ENCODE data around the gene PEX3. TPM values are rescaled to one million over a fixed set of nuclear protein-coding genes. Genes with fewer than 3 reads are reported as not detected.
"Not testable (repeated sequence)": the region's sequence is repeated elsewhere in the genome, so short reads cannot be mapped to it uniquely, and the experiment has no call there.

Gene PEX3
- total RNA-seq, 1 donor from 2014 or later = 15.4 TPM

GRCh38 chr6:143506199-143506598 is 55.6 kb downstream of the PEX3 start:
- no peak for DNase-seq (ENCODE audit: low spot score)

- DNase-seq (ENCODE audit: low spot score) = no peak
Observed at GRCh38 chr6:143506620-143507019, 56.0 kb downstream of the PEX3 start.

- DNase-seq (ENCODE audit: low spot score) = no peak
Observed at GRCh38 chr6:143507358-143508145, 56.9 kb downstream of the PEX3 start.

- not testable (repeated sequence) for DNase-seq (ENCODE audit: low spot score)
Observed at GRCh38 chr6:143510326-143510725, 59.7 kb downstream of the PEX3 start.

- DNase-seq (ENCODE audit: low spot score) = peak; percentile 98
Observed at GRCh38 chr6:143510991-143511891, 60.6 kb downstream of the PEX3 start, which contains the start of gene FUCA2. Gene FUCA2 (minus strand): TSS chr6:143511720. CDS start chr6:143511634, 86 bp downstream.

GRCh38 chr6:143513410-143513809 is 62.8 kb downstream of the PEX3 start:
- DNase-seq (ENCODE audit: low spot score) = no peak

GRCh38 chr6:143515061-143515760 is 64.6 kb downstream of the PEX3 start:
- DNase-seq (ENCODE audit: low spot score) = no peak

GRCh38 chr6:143515766-143516355 is 65.3 kb downstream of the PEX3 start:
- DNase-seq (ENCODE audit: low spot score) = no peak

GRCh38 chr6:143516690-143517446 is 66.3 kb downstream of the PEX3 start:
- no peak for DNase-seq (ENCODE audit: low spot score)

GRCh38 chr6:143517447-143517773 is 66.8 kb downstream of the PEX3 start:
- DNase-seq (ENCODE audit: low spot score) = no peak

GRCh38 chr6:143522039-143522600 is 71.5 kb downstream of the PEX3 start:
- no peak for DNase-seq (ENCODE audit: low spot score)

- DNase-seq (ENCODE audit: low spot score) = no peak
Observed at GRCh38 chr6:143525356-143525755, 74.8 kb downstream of the PEX3 start.

- DNase-seq (ENCODE audit: low spot score) = no peak
Observed at GRCh38 chr6:143527677-143528076, 77.1 kb downstream of the PEX3 start.

- no peak for DNase-seq (ENCODE audit: low spot score)
Observed at GRCh38 chr6:143528164-143528811, 77.7 kb downstream of the PEX3 start.

GRCh38 chr6:143529095-143529494 is 78.5 kb downstream of the PEX3 start:
- DNase-seq (ENCODE audit: low spot score) = no peak

GRCh38 chr6:143531720-143532499 is 81.3 kb downstream of the PEX3 start:
- no peak for DNase-seq (ENCODE audit: low spot score)

- no peak for DNase-seq (ENCODE audit: low spot score)
Observed at GRCh38 chr6:143535189-143535614, 84.6 kb downstream of the PEX3 start.

GRCh38 chr6:143536461-143536865 is 85.9 kb downstream of the PEX3 start:
- no peak for DNase-seq (ENCODE audit: low spot score)

All from mesenteric fat pad (tissue), 1 donor.